IgD-negative memory B cell (primary cell): ENCODE data around the gene GMDS. TPM values are rescaled to one million over a fixed set of nuclear protein-coding genes. Genes with fewer than 3 reads are reported as not detected.

Source experiments
- H3K27ac Mint-ChIP-seq, 3 donors: one replicate each; pipeline ENCODE4 v1.8.0; 2020 to 2022; ENCODE audit warnings: mild to moderate bottlenecking in 3 of 3, mixed read lengths in 3 of 3, moderate library complexity in 1 of 3
- H3K27me3 Mint-ChIP-seq: one replicate; pipeline ENCODE4 v1.8.0; 2021; ENCODE audit warnings: mixed read lengths
- H3K36me3 Mint-ChIP-seq: one replicate; pipeline ENCODE4 v1.8.0; 2020; ENCODE audit warnings: mild to moderate bottlenecking, mixed read lengths
- H3K4me1 Mint-ChIP-seq, 3 donors: one replicate each; pipeline ENCODE4 v1.8.0; 2020 to 2022; ENCODE audit warnings: mixed read lengths in 3 of 3, mild to moderate bottlenecking in 1 of 3
- H3K4me3 Mint-ChIP-seq, 4 donors: one replicate each; pipeline ENCODE4 v1.8.0; 2020 to 2022; ENCODE audit warnings: mild to moderate bottlenecking in 4 of 4, mixed read lengths in 4 of 4, moderate library complexity in 3 of 4
- H3K9me3 Mint-ChIP-seq, 3 donors: one replicate each; pipeline ENCODE4 v1.8.0; 2020 to 2021; ENCODE audit warnings: mixed read lengths in 3 of 3, mild to moderate bottlenecking in 1 of 3
- polyA plus RNA-seq: library from polyadenylated mRNA; unstranded; fragments of 300-500 nt; fragmentation: Illumina TruSeq; gene quantifications from one replicate; pipeline ENCODE4 v1.2.3, GENCODE V29; 2021

Gene GMDS
- polyA plus RNA-seq, 1 donor from 2014 or later: 17.0 TPM

DNA sequence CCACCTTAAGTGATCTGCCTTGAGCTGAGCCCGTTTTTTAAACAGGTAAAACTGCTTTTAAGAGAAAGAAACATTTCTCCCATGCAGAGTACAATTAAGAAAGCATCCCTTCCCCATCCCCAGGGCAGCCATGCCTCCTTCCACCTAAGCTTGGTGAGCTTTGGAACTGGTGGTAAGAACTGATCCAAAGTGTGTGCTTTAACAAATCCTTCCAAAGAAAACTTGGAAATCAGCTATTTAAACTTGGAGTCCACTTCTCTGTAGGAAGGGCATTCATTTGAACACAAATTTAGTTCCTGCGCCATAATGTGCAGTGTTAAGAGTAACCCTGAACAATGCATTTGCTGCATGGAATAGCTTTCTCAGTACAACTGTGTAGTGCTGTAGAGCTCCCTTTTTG is 17.0 kb downstream of the GMDS start:
- Mint-ChIP-seq H3K27ac (no peak overlapping the region), H3K36me3 (peaks cover 2% of the 10 kb centered on the region), H3K4me3 (no peak overlapping the region), H3K4me1 (peaks cover 23 to 31% (median 30%) of the 10 kb centered on the region in 3 donors), H3K27me3 (no peaks in the 10 kb centered on the region), H3K9me3 (no peaks in the 10 kb centered on the region)

DNA sequence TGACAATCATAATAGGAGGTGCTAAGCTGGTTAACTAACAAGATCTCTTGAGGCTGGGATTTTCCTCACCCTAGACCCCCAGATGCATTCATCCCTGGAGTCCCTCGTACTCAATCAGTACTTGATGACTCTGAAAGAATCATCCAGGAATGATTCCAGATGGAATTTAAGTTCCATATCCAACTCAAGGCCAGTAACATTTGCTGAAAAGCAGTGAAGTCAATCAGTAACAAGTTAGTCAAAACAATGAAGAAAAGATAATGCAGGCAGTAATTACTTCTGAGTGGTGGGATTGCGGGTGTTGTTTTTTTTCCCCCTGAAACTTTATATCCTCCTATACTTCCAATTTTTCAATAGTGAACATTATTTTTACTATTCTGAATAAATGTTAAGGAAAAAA is 18.6 kb downstream of the GMDS start:
- Mint-ChIP-seq H3K9me3 (no peaks in the 10 kb centered on the region), H3K4me3 (no peak overlapping the region), H3K4me1 (peaks cover 17 to 25% (median 17%) of the 10 kb centered on the region in 3 donors), H3K27ac (no peak overlapping the region), H3K27me3 (no peaks in the 10 kb centered on the region), H3K36me3 (no peaks in the 10 kb centered on the region)

DNA sequence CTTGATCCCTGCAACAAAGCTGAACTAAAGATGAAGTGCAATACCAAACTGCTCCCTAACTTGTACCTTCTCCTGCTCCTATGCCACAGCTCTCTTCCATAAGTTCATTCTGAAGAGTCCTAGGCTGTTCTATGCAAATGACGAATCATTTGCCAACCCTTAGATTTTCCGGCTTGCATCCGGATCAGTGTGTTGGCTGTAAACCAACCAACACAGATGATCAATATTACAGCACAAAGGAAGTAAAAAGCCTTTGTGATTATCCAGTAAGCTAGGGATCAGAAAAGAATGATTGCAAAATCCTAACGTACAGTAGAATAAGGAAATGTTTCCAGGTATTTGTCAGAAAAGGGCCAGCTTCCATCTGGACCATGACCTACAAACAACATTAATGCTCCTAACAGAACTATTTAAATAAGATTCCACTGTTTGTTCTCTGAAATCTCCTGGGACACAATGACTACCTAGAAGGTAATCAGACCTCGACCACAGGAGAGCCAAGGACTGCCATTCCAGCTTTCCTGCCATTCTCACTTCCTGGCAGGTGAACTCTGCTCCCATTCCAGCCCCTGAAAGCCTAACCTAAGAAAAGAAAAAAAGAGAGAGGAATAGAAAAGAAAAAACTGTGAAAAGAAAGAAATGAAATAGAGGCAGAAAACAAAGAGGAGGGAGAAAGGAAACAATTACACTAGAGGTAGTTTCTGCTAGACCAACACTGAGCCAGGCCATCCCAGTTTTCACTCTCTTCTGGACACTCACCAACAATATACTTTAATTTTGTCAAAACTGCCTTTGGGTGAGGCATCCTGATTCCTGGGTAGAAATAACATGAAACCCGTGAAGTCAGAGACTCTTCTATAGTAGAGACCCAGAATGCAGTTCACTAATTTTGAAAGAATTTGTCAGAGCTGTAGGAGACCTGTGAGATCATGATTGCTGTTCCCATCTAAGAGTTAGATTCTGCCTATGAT is 19.7 kb downstream of the GMDS start:
- no peak overlapping the region for H3K4me3 Mint-ChIP-seq
- H3K27me3 Mint-ChIP-seq: no peaks in the 10 kb centered on the region
- no peak overlapping the region for H3K27ac Mint-ChIP-seq
- peaks cover 13 to 19% (median 15%) of the 10 kb centered on the region in 3 donors for H3K4me1 Mint-ChIP-seq
- no peaks in the 10 kb centered on the region for H3K9me3 Mint-ChIP-seq
- H3K36me3 Mint-ChIP-seq: no peaks in the 10 kb centered on the region

DNA sequence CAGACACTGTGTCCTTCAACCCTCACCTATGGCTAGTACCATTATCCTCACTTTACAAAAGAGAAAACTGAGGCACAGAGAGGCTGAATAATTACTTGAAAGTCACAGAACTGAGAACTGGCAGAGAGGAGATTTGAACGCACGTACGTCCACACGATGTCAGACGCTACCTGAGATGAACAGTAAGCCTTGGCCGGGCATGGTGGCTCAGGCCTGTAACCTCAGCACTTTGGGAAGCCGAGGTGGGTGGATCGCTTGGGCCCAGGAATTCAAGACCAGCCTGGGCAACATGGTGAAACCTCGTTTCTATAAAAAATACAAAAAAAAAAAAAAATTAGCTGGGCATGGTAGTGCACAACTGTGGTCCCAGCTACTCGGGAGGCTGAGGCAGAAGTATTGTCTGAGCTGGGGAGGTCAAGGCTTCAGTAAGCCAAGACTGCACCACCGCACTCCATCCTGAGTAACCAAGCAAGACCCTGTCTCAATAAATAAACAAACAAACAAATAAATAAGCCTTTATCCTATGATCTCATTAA is 20.5 kb downstream of the GMDS start:
- H3K9me3 Mint-ChIP-seq: no peaks in the 10 kb centered on the region

DNA sequence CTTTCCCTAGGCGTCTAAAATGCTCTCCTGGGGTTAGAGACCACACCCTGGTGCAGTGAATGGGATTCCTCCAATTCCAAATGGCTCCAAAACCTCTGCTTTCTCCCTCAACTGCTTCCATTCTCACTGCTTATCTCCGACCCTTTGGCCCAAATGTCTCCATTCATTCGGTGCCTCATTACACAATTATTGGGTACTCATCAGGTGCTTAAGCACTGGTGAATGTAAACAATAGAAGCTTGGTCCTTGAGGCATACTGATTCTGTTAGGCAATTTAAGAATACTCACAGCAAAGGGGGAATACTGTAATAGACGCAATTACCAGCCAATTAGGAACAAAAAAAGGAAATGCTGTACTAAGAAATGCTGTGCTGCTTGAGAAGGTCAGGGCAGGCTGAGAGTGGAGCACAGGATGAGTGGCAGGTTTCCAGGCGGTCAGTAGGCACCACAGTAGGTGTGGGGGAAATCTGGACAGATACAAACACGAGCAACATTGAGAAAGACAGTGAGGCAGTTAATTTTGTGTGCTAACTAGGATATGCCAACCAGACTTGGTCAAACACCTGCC is 23.0 kb downstream of the GMDS start:
- Mint-ChIP-seq H3K4me3 (peak overlapping the region; percentile 63 to 95 (median 88)), H3K36me3 (no peaks in the 10 kb centered on the region), H3K4me1 (peaks cover 8 to 17% (median 14%) of the 10 kb centered on the region in 3 donors), H3K27me3 (no peaks in the 10 kb centered on the region), H3K9me3 (no peaks in the 10 kb centered on the region), H3K27ac (peak overlapping the region in 1 of 3 donors; percentile 98)

More for the DNA sequence above, 20.5 kb downstream of the GMDS start:
- no peak overlapping the region for H3K27ac Mint-ChIP-seq
- peaks cover 8 to 17% (median 15%) of the 10 kb centered on the region in 3 donors for H3K4me1 Mint-ChIP-seq
- H3K4me3 Mint-ChIP-seq: no peak overlapping the region
- no peaks in the 10 kb centered on the region for H3K36me3 Mint-ChIP-seq
- H3K27me3 Mint-ChIP-seq: no peaks in the 10 kb centered on the region

DNA sequence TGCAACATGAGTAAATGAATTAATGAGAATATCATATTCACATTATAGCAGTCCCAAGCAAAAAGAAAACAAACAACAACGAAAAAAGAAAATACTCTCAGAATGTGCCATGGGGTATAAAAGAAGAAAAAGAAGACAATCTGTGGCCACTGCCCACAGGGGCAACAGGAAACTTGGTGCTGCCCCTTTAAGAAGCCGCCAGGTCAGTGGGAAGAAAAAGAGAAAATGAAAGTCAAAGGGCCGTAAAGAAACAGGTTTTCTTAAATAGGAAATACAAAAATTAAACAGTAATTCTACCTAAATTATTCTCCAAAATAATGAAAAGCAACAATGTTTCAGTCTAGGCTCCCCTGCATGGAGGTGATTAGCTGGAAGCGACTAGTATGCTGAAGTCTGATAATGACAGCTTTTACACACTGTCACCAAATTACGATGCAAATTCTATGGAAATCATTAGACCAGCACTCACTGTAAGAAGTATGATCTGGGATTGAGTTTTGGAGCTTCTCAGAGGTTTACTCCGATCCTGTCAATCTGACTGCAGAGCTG is 23.6 kb downstream of the GMDS start:
- no peaks in the 10 kb centered on the region for H3K36me3 Mint-ChIP-seq
- H3K4me3 Mint-ChIP-seq: peak overlapping the region; percentile 63 to 95 (median 88)
- H3K27me3 Mint-ChIP-seq: no peaks in the 10 kb centered on the region
- H3K9me3 Mint-ChIP-seq: no peaks in the 10 kb centered on the region
- peak overlapping the region; percentile 19 to 98 (median 77) for H3K27ac Mint-ChIP-seq
- H3K4me1 Mint-ChIP-seq: peaks cover 8 to 17% (median 14%) of the 10 kb centered on the region in 3 donors

DNA sequence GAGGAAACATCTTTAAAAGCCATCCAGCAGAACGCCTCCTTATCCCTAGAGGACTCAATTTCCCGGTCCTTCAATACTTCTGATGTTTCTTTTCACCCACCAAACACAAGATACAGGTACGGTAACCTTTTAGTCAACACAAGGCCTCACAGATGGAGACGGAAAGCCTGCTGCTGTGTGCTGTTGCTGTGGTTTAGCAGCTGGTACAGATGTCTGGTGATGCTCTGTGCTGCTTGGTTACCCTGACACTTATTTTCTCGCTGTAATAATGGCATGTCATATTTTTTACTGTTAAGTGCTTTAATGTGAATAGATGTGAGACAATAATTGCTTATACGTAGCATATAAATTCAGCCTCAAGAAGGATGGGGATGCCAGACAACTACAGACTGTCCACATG is 25.3 kb downstream of the GMDS start:
- H3K4me3 Mint-ChIP-seq: peak overlapping the region in 1 of 4 donors; percentile 63
- H3K36me3 Mint-ChIP-seq: peaks cover under 1% of the 10 kb centered on the region
- no peaks in the 10 kb centered on the region for H3K27me3 Mint-ChIP-seq
- H3K9me3 Mint-ChIP-seq: no peaks in the 10 kb centered on the region
- no peak overlapping the region for H3K27ac Mint-ChIP-seq
- H3K4me1 Mint-ChIP-seq: peaks cover 8 to 15% (median 14%) of the 10 kb centered on the region in 3 donors

DNA sequence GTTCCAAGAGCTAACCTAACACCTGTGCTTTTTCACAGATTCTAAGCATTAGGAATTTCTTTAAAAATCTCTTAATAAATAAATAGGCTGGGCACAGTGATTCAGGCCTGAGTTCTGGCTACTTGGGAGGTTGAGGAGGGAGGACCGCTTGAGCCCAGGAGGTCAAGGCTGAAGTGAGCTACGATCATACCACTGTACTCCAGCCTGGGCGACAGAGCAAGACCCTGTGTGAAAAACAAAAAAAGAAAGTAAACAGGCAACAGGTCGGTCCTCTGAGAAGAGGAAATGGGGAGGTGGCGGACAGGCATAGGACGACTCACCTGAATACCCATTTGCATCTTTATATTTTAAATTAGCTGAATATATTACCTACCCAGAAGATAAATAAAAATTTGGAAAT is 26.5 kb downstream of the GMDS start:
- Mint-ChIP-seq H3K27me3 (no peaks in the 10 kb centered on the region), H3K4me3 (peak overlapping the region in 1 of 4 donors; percentile 40), H3K36me3 (peaks cover 4% of the 10 kb centered on the region), H3K27ac (peak overlapping the region in 1 of 3 donors; percentile 60), H3K9me3 (no peaks in the 10 kb centered on the region), H3K4me1 (peaks cover 5 to 15% (median 14%) of the 10 kb centered on the region in 3 donors)

DNA sequence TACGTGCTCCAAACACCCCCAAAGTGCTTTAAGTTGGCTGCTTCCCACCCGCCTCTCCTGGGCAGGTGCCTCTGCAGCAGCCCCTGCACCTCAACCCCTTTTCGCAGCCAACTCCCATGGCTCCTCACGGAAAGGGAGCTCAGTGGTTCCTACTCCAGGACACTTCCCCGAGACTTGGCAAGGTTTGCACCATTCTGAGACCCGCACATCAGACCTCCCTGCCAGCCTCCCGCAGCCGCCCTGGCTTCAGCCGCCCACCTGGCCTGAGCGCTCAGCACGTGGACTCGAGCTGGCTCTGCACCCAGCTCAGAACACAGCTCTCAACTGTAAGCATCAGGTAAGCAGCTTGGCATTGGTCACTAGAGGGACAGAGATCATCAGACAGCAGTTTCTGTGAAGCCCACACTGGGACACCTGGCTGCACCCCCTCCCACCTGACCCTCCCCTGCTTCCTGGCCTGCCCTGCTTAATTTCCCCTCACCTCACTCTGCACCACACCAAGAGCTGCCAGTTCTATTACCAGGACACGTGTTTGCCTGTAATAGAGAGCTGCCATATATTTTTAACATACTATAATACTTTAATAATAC is 28.5 kb downstream of the GMDS start:
- peak overlapping the region in 1 of 3 donors; percentile 57 for H3K27ac Mint-ChIP-seq
- H3K4me3 Mint-ChIP-seq: no peak overlapping the region
- H3K36me3 Mint-ChIP-seq: peaks cover 4% of the 10 kb centered on the region
- H3K4me1 Mint-ChIP-seq: peaks cover 3 to 6% (median 4%) of the 10 kb centered on the region in 3 donors
- H3K27me3 Mint-ChIP-seq: no peaks in the 10 kb centered on the region
- H3K9me3 Mint-ChIP-seq: no peaks in the 10 kb centered on the region

DNA sequence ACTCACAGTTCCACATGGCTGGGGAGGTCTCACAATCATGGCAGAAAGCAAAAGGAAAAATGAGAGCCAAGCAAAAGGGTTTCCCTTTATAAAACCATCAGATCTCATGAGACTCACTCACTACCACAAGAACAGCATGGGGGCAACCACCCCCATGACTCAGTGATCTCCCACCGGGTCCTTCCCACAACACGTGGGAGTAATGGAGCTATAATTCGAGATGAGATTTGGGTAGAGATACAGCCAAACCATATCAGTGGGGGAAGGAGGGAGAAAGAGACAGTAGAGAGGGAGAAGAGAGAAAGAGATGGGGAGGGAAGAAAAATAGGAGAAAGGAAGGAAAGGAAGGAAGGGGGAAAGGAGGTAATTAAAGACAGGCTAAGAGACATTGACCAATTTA is 30.1 kb downstream of the GMDS start:
- H3K9me3 Mint-ChIP-seq: no peaks in the 10 kb centered on the region
- peaks cover 4% of the 10 kb centered on the region for H3K36me3 Mint-ChIP-seq
- peak overlapping the region in 1 of 3 donors; percentile 21 for H3K27ac Mint-ChIP-seq
- H3K4me3 Mint-ChIP-seq: no peak overlapping the region
- no peaks in the 10 kb centered on the region for H3K27me3 Mint-ChIP-seq
- no peaks in the 10 kb centered on the region for H3K4me1 Mint-ChIP-seq

DNA sequence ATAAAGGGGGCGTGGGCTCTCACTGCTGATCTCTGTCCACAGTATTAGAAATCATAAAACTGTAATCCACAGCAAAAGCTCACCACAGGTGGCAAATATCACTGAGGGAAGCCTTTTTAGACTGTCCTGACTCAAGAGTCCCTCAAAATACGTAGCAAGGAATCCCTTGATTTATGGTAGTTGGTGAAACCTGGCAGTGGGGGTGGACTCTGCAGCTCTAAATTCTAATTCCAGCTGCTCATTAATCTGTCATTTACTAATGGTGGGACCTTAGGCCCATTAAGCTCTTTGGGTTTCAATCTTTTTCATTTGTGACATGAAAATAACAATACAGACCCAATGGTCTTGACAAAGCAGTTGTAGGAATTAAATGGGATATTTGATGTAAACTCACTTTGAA is 32.3 kb downstream of the GMDS start:
- no peak overlapping the region for H3K4me3 Mint-ChIP-seq
- peaks cover 0 to 3% (median 0%) of the 10 kb centered on the region in 3 donors for H3K4me1 Mint-ChIP-seq
- peaks cover 4% of the 10 kb centered on the region for H3K36me3 Mint-ChIP-seq
- H3K27ac Mint-ChIP-seq: no peak overlapping the region
- H3K27me3 Mint-ChIP-seq: no peaks in the 10 kb centered on the region
- H3K9me3 Mint-ChIP-seq: no peaks in the 10 kb centered on the region

DNA sequence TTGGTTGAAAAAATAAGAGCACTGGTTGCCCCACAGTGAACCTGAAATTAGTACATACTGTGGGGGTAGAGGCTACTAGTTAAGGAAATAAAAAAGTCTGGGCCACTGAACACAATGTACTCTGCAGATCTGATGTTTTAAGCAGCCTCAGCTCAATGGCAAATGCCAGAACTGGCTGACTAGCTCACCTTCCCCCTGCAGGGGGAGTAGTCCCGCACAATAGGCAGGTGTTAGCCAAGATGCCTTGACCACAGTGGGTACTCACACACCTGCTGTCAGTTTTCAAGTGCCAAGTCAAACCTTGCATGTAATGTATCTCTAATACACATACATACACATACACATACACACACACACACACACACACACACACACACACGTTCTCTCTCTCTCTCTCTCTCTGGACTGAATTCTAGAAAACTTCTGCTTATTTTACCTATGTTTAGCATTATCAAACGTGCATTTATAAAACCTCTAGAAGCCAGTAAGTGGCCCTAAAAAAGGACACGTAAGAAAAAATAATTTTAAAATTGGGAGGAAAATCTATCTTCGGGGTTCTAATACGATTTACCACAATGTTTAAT is 36.1 kb downstream of the GMDS start:
- no peaks in the 10 kb centered on the region for H3K9me3 Mint-ChIP-seq
- H3K4me1 Mint-ChIP-seq: peaks cover 0 to 3% (median 0%) of the 10 kb centered on the region in 3 donors
- no peak overlapping the region for H3K4me3 Mint-ChIP-seq
- peaks cover 1% of the 10 kb centered on the region for H3K36me3 Mint-ChIP-seq
- H3K27ac Mint-ChIP-seq: no peak overlapping the region
- no peaks in the 10 kb centered on the region for H3K27me3 Mint-ChIP-seq

DNA sequence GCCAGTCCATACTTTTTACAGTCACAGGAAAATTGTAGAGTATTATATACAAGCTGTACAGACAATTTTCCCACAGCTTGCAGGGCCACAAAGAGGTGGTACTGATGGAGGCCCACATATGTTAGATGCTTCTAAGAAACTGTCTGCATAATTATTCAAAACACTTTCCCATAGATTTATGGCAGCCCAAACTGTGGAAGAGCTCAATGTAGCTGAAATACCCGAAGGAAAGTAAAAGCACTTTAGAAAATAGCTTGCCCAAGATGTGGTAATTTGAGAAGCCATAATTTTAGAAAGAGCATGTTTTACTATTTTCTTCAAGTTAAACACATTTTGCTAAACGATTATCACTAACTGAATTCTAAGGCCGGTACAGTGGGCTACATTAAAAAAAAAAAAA is 36.9 kb downstream of the GMDS start:
- Mint-ChIP-seq H3K9me3 (no peaks in the 10 kb centered on the region), H3K4me3 (no peak overlapping the region), H3K4me1 (peaks cover 0 to 3% (median 0%) of the 10 kb centered on the region in 3 donors), H3K27ac (no peak overlapping the region), H3K27me3 (no peaks in the 10 kb centered on the region), H3K36me3 (peaks cover 1% of the 10 kb centered on the region)

DNA sequence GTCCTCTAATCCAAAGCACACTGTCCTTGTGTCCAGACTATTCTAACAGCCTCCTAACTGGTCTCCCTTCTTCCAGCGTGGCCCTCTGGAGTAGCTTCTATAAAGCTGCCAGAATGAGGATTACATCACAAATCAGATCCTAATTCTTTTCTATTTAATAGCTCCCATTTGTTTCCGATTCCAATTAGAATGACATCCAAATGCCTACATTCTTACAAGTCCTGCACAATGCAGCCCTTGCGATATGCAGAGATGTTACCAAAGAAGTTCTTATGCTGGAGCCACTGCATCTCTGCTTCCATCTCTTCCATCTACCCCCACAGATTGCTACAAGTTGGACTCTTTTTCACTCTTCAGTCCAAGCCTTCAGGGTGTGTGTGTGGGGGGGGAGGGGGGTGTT is 40.0 kb downstream of the GMDS start:
- Mint-ChIP-seq H3K4me3 (no peak overlapping the region), H3K27me3 (no peaks in the 10 kb centered on the region), H3K27ac (no peak overlapping the region)

More for the DNA sequence above, 40.0 kb downstream of the GMDS start:
- H3K36me3 Mint-ChIP-seq: peaks cover 1% of the 10 kb centered on the region
- H3K4me1 Mint-ChIP-seq: peaks cover 0 to 3% (median 0%) of the 10 kb centered on the region in 3 donors
- no peaks in the 10 kb centered on the region for H3K9me3 Mint-ChIP-seq
